Cortex of kidney (tissue), 1 donor: ENCODE data around the gene GADD45B.

Experiments
- DNase-seq: peaks from one replicate; lab custom pipeline; 2025; lab: John Stamatoyannopoulos, UW

The GADD45B gene

GRCh38 chr19:2475702-2476450, at the start of gene GADD45B:
Gene GADD45B, plus strand, starts transcription at chr19:2476127. Its CDS starts 232 bp downstream, at chr19:2476359.
- DNase-seq = no peak

DNA sequence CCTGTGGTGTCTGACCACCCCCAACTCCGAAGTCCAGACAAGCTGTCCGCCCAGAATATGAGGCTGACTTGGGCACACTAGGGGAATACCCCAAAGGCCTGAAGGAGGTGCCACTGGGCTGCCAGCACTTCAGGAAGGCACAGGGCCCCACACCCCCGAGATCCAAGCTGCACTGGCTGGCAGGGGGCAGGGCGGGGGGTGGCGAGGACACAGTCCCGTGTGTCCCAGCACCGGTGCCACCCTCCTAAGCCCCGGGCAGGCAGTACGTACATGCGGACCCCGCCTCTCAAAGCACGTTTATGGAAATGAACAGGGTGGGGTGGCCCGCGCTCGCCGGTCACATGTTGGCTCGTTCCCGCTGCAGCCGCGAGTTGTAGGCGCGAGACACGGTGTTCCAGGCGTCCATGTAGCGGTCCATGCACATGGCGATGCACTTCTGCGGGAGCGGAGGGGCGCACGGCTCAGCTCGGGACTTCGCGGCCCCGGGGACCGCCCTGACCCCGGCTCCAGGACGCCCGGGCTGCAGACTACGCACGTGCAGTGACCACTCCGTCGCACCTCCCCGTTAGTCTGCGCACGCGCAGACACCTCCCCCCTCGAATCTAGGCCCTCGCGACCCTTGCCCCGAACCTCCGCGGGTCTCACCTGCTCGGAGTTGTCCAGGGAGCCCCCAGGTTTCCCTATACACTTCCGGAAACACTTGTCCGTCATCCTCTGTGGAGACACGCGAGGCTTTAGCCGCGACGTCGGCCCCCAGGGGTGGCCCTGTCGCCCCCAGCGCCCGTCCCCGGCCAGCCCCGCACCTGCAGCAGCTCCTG, 49.1 kb upstream of the GADD45B start:
- no peak for DNase-seq

GRCh38 chr19:2427429-2428320, 48.3 kb upstream of the GADD45B start, which contains the start of gene TIMM13:
Gene TIMM13, minus strand, starts transcription at chr19:2427586. Its CDS starts 53 bp downstream, at chr19:2427533.
- DNase-seq = peak; percentile 50

DNA sequence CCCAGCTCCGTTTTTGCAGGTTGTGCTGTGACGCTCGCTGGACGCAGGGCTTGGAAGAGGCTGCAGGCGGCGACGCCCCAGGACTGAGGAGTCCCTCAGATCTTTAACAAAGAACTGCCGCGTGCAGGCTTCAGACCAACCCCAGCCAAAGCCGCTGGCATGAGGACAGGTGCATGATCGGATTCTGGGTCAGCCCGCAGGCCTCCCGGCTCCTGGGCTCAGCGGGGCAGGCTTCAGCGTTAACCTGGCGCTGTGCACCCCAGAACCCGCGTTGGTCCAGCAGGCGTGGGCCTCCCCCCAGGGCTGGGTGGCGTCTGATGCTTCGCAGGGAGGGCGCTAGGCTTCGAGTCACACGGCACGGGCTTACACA, 47.6 kb upstream of the GADD45B start:
- DNase-seq = no peak

DNA sequence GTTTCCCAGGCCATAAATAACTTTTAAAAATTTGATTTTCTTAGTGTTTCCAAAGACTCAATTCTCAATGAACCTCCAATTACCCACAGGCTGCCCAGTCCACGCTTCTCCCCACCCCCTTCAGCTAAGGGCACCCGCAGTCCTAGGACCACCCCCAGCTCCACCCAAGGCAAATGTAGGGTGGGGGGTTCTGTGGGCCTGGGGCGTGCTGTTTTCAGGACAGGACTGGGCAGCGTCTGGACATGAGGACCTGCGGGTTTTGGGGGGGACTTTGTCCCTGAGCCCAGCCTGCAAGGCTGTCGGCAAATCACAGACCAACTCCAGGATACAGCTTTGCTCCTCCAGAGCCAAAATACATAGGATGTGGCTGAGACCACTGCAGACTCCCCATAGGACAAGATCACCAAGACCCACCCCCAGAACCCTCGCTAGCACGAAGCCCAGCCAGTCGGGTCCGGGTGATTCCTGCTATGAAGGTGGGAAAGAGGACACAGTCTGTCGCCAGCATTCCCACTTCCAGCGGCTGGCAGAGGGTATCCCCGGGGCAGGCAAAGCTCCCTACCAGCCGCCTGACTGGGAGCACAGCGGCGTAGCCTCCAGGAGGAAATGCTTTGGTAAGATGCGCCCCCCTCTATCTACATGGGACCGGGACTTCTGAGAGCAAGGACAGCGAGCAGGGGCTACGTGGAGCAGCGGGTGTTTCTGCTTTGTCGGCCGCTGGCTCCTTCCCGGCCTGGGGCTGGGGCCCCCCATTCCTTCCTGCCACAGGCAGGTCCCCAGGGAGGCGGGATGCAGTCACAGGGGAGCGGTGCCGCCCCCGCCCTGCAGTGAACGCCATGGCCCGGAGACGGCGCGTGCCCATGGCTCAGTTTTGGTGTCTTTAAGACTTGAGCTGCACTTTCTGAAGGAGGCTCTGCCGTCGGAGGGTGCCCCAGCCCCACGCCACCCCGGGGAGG, 46.9 kb upstream of the GADD45B start:
- DNase-seq = no peak

DNA sequence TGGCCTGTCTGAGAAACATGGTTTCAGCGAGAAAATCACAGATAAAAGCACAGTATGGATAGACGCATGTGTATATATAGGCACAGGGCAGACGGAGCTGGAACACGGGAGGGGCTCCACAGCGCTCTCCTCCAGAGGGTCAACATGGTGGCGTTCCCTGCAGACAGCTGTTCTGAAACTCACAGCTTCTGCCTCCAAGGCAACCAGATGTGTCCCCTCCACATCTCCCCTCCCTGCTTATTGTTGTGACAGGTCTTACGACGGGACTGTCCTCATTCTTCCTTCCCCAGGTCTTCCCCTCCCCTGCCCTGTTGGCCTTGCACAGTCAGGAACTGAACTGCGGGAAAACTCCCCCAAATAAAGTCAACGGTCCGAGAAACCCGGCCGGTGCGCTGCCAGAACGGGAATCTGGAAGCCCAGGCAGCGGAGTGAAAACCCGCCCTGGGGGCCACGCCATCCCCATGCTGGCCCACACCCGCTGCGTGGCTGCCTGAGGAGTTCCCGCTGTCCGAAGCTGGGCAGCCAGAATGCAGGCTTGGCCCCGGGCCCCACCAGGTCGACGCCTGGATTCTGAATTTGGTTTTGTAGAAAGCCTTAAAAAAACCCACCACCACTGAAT, 45.9 kb upstream of the GADD45B start:
- DNase-seq = no peak

DNA sequence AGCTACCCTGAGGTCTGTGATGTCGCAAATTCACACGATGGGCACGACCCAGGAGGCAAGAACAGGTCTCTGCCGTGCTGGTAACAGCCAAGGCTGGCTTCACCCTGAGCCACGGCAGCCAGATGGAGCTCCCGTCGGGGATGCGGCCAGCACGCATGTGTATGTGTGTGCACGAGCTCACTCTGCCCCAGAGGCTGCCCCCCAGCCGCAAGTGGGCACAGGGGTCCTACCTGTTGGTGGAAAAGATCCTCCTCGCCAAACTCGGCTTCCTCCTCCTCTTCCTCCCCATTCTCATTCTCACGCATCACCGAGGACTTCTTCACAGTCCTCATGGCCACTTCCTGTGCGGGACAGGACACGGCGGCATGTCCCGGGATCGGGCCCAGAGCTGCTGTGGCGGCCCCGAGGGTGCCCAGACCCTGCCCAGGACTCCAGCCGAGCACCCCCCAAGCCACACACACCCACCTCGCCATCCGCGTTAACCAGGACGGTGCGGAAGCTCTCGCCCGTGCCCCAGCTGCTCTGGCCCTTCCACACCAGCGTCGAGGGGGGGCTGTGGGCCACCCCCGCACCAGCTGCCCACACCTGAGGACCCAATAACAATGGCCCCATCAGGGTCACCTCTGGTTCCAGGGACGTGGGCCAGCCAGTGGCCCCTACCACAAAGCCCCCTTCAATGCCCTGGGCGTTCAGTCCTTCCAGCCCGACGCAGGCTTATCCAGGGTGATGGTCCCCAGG, 44.4 kb upstream of the GADD45B start:
- no peak for DNase-seq

GRCh38 chr19:2432131-2432848, 43.6 kb upstream of the GADD45B start:
- no peak for DNase-seq

DNA sequence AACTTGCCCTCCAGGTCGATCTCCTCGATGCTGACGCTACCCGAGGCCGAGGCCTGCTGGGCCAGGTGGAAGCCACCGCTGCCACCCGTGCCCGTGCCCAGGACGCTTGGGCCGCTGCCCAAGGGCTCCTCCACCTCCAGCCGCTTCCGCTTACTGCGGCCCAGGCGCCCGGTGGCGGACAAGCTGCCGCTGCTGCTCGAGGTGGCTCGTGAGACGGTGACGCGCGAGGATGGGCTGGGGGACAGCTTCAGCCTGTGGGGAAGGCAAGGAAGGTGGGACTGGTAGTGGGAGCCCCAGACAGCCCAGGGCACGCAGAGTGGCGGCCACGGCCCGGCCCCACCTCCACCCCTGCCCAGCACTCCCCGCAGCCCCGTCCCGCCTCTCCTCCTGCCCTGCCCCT, 42.1 kb upstream of the GADD45B start:
- no peak for DNase-seq

- no peak for DNase-seq
These were observed 41.7 kb upstream of the GADD45B start for GRCh38 chr19:2434267-2434666.

DNA sequence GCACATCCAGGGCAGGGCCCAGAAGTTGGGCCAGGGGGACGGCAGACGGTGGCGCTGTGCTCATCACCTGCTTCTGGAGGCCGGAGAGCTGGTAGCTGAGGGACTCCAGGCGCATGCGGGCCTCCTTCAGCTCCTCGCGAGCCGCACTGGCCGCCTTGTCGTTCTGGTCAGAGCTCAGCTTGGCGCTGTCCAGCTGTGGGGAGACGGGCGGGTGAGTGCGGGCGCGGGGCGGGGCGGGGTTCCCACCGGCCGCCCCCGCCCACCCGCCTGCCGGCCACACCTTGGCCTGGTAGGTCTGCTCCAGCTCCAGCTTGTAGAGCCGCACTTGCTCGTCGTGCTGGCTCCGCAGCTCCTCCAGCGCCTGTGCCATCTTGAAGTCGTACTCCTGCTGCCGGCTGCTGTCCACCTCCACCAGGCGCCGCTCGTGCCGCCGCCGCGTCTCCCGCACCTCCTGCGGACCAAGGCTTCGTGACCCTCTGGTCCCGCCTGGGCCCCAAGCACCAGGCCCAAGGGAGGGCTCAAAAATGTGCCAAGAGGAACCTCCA, 41.1 kb upstream of the GADD45B start:
- DNase-seq = no peak

DNA sequence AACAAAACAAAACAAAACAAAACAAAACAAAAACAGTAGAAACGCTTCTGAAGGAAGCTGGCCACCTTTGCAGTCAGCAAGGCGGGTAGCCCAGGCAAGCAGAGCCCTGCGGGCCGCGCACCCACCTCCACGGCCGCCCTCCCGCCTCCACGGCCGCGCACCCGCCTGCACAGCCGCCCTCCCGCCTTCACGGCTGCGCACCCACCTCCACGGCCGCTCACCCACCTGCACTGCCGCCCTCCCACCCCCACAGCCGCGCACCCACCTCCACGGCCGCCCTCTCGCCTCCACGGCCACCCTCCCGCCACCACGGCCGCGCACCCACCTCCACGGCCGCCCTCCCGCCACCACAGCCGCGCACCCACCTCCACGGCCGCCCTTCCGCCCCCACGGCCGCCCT, 39.5 kb upstream of the GADD45B start:
- no peak for DNase-seq

DNA sequence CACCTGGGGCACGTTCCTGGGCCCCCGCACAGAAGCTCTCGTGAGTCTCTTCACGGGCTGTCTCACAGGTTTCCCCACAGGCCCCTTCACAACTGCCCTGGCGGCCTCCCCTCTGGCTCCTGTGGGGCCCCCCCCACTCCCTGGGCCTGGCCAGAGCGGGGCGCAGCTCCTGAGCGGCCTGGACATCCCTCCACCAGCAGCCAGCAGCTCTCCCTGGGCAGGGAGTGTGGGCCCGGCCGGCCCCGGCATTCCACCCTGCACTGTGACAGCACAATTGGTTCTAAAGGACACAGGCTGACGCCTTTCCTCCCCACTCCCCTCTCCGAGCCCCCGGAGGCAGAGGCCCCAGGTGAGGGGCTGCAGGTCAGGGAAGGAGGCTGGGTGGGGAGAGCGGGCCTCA, 39.0 kb upstream of the GADD45B start:
- no peak for DNase-seq

DNA sequence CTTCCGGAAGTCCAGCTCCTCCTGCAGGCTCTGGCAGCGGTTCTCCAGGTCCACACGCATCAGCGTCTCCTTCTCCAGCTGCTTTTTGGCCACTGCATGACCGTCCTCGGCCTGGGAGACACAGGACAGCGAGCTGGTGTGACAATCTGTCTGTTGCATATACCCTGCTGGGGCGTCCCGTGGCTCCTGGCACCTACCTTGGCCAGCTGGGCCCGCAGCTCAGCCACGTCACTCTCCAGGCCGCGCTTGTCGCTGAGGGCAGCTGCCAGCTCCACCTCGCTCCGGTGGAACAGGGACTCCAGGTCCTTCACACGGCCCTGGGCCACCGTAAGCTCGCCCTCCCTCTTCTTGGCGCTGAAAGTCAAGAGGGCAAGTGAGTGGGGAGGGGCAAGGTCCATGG, 37.7 kb upstream of the GADD45B start:
- no peak for DNase-seq

GRCh38 chr19:2440515-2440914, 35.4 kb upstream of the GADD45B start:
- DNase-seq = no peak

DNA sequence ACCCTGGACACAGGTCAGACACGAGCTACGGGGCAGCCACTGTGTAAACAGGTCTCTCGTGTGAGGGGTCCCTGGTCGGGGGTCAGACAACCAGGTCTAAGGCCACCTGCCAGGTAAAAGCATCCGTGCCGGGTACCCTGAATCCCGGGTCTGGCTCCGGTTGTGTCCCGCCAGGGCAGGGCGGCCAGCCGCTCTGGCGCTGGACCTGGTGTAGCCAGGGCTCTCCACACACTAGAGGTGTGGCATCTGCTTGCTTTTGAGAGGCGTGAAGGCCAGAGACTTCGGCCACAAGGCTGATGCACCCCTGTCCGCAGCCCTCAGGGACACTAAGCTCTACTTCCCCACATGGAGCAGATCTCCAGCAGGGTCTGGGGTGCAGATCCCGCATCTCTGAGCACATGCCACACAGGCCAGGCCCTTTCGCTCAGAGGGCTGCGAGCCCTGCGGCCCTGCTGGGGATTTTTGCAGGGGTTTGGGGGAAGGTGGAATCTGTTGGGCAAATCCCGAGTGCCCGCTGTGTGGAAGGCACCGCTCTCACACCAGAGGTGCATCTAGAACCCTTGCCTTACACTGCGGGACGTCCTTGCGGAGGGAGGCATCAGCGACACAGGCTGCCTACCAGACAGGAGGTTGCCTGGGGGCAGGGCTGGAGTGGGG, 34.7 kb upstream of the GADD45B start:
- DNase-seq = no peak

GRCh38 chr19:2443116-2443784, 32.7 kb upstream of the GADD45B start:
- DNase-seq = no peak

DNA sequence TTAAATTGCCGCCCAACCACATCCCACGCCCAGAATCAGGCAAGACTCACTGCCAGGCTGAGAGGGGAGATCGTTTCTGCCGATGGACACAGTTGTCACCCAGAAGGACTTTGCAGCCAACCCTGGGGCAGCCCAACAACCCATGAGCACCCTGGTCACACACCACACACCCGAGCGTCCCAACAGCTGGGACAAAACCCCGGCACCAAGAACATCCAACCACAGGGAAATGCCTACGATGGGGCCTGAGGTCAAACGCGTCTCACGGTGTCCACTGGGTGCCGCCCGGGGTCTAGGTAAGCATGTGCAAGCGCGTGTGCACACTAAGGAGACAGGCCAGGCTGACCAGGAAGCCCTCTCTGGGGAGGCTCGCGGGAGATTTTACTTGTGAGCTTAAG, 32.1 kb upstream of the GADD45B start:
- no peak for DNase-seq
